ENCODE results near the gene ARHGAP15.

ARHGAP15 gene

GRCh38 chr2:143594745-143595144, 465.5 kb downstream of the ARHGAP15 start:
- DNase-seq (ENCODE audit: low read depth), result no peak
- no peak for TF ChIP-seq CTCF (conservative IDR thresholded peaks at IDR 0.05; ENCODE audit: low read depth, low read length)
- no peak overlapping the region for H3K4me3 ChIP-seq (ENCODE audit: low read depth, low read length)

GRCh38 chr2:143600116-143600515, 470.9 kb downstream of the ARHGAP15 start:
- H3K4me3 ChIP-seq (ENCODE audit: low read depth, low read length), result no peak overlapping the region
- DNase-seq (ENCODE audit: low read depth), result no peak
- no peak for TF ChIP-seq CTCF (conservative IDR thresholded peaks at IDR 0.05; ENCODE audit: low read depth, low read length)

GRCh38 chr2:143601828-143602227, 472.6 kb downstream of the ARHGAP15 start:
- TF ChIP-seq CTCF (conservative IDR thresholded peaks at IDR 0.05; ENCODE audit: low read depth, low read length), result no peak
- DNase-seq (ENCODE audit: low read depth), result no peak

GRCh38 chr2:143603035-143603655, 473.9 kb downstream of the ARHGAP15 start:
- TF ChIP-seq CTCF (conservative IDR thresholded peaks at IDR 0.05; ENCODE audit: low read depth, low read length), result no peak
- H3K4me3 ChIP-seq (ENCODE audit: low read depth, low read length), result no peak overlapping the region
- no peak for DNase-seq (ENCODE audit: low read depth)

More at GRCh38 chr2:143601828-143602227, 472.6 kb downstream of the ARHGAP15 start:
- H3K4me3 ChIP-seq (ENCODE audit: low read depth, low read length), result no peak overlapping the region

- DNase-seq (ENCODE audit: low read depth), result no peak
- no peak for TF ChIP-seq CTCF (conservative IDR thresholded peaks at IDR 0.05; ENCODE audit: low read depth, low read length)
- H3K4me3 ChIP-seq (ENCODE audit: low read depth, low read length), result no peak overlapping the region
Measured at GRCh38 chr2:143603846-143604565, 474.8 kb downstream of the ARHGAP15 start.

- no peak for DNase-seq (ENCODE audit: low read depth)
Measured at GRCh38 chr2:143604566-143604959, 475.3 kb downstream of the ARHGAP15 start.

More at GRCh38 chr2:143604566-143604959, 475.3 kb downstream of the ARHGAP15 start:
- no peak overlapping the region for H3K4me3 ChIP-seq (ENCODE audit: low read depth, low read length)
- TF ChIP-seq CTCF (conservative IDR thresholded peaks at IDR 0.05; ENCODE audit: low read depth, low read length), result no peak

All from choroid plexus epithelial cell (primary cell).